Measurements from ENCODE around the gene CLCN7.

DNA sequence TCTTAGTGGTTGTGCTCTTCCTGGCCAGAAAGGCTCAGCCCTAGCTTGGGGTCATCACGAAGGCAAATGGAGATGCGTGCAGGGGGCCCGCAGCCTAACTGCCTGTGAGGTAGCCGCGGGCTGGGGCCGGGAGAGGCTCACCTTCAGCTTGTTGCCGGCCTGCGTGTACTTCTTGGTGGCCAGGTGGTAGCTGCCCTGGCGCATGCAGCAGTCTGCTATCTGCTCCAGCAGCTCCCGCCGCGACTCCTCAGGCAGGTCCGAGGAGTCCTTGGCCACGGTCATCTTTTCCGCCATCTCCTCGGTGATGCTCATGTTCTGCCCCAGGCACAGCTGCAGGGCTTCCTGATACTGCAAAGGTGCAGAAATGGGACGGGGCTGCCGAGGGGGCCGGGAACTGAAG is 45.6 kb upstream of the CLCN7 start:
- TF ChIP-seq, protein P1, sequence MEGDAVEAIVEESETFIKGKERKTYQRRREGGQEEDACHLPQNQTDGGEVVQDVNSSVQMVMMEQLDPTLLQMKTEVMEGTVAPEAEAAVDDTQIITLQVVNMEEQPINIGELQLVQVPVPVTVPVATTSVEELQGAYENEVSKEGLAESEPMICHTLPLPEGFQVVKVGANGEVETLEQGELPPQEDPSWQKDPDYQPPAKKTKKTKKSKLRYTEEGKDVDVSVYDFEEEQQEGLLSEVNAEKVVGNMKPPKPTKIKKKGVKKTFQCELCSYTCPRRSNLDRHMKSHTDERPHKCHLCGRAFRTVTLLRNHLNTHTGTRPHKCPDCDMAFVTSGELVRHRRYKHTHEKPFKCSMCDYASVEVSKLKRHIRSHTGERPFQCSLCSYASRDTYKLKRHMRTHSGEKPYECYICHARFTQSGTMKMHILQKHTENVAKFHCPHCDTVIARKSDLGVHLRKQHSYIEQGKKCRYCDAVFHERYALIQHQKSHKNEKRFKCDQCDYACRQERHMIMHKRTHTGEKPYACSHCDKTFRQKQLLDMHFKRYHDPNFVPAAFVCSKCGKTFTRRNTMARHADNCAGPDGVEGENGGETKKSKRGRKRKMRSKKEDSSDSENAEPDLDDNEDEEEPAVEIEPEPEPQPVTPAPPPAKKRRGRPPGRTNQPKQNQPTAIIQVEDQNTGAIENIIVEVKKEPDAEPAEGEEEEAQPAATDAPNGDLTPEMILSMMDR (IDR thresholded peaks at IDR 0.05; ENCODE audit: low read depth, low read length) = no peak
- no peak for TF ChIP-seq EZH2phosphoT487 (IDR thresholded peaks at IDR 0.05; ENCODE audit: low read depth)

Measured in OCI-LY3 (cell line).